ENCODE results near the gene EMP1. TPM values are rescaled to one million over a fixed set of nuclear protein-coding genes. Genes with fewer than 3 reads are reported as not detected.

The EMP1 gene
- total and polyA plus RNA-seq, 2 of the 13 experiments (the other 11 are each of a cell fraction or from before 2014, with no cell fraction given), result 0.13 to 0.61 TPM

- TF ChIP-seq AFF4 (CRISPR knock-in tag; IDR thresholded peaks at IDR 0.05) (no peak), BHLHE40 (IDR thresholded peaks at IDR 0.05; ENCODE audit: low read length) (no peak), FIP1L1 (IDR thresholded peaks at IDR 0.05; ENCODE audit: borderline replicate concordance, insufficient read depth, low read depth, low read length) (no peak), ZNF605 (CRISPR knock-in tag; IDR thresholded peaks at IDR 0.05) (no peak), ZNF850 (CRISPR knock-in tag; conservative IDR thresholded peaks at IDR 0.05) (no peak), MEIS1 (CRISPR knock-in tag; IDR thresholded peaks at IDR 0.05; ENCODE audit: borderline replicate concordance) (no peak), ZNF570 (CRISPR knock-in tag; IDR thresholded peaks at IDR 0.05; ENCODE audit: borderline replicate concordance) (no peak), ZNF557 (CRISPR knock-in tag; IDR thresholded peaks at IDR 0.05) (no peak), ZNF33B (CRISPR knock-in tag; IDR thresholded peaks at IDR 0.05) (no peak)
- TF ChIP-seq, protein P1, sequence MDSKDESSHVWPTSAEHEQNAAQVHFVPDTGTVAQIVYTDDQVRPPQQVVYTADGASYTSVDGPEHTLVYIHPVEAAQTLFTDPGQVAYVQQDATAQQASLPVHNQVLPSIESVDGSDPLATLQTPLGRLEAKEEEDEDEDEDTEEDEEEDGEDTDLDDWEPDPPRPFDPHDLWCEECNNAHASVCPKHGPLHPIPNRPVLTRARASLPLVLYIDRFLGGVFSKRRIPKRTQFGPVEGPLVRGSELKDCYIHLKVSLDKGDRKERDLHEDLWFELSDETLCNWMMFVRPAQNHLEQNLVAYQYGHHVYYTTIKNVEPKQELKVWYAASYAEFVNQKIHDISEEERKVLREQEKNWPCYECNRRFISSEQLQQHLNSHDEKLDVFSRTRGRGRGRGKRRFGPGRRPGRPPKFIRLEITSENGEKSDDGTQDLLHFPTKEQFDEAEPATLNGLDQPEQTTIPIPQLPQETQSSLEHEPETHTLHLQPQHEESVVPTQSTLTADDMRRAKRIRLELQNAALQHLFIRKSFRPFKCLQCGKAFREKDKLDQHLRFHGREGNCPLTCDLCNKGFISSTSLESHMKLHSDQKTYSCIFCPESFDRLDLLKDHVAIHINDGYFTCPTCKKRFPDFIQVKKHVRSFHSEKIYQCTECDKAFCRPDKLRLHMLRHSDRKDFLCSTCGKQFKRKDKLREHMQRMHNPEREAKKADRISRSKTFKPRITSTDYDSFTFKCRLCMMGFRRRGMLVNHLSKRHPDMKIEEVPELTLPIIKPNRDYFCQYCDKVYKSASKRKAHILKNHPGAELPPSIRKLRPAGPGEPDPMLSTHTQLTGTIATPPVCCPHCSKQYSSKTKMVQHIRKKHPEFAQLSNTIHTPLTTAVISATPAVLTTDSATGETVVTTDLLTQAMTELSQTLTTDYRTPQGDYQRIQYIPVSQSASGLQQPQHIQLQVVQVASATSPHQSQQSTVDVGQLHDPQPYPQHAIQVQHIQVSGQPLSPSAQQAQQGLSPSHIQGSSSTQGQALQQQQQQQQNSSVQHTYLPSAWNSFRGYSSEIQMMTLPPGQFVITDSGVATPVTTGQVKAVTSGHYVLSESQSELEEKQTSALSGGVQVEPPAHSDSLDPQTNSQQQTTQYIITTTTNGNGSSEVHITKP (CRISPR knock-in tag; IDR thresholded peaks at IDR 0.05; ENCODE audit: low read depth), result no peak
Measured at GRCh38 chr12:13154831-13155230, 41.7 kb upstream of the EMP1 start (continued).

All from HepG2 (cell line).